GM23338 (cell line): ENCODE measurements around the gene CRAMP1.

Experiments
- CREB1 ChIP-seq: fragments of 250-450 bp; sonication (Bioruptor Pico); IDR thresholded peaks from 2 replicates; pipeline ENCODE4 v1.5.0; 2020; ENCODE audit warnings: low read depth, mild to moderate bottlenecking, moderate library complexity
- EZH2 ChIP-seq: fragments of 200-600 bp; sonication (generic); IDR thresholded peaks from one replicate; pipeline ENCODE4 v1.8.0; 2017; ENCODE audit warnings: antibody characterized with exemption, mild to moderate bottlenecking, low read depth; ENCODE audit not compliant: unreplicated experiment
- EZH2phosphoT487 ChIP-seq: fragments of 200-600 bp; sonication (generic); IDR thresholded peaks from one replicate; pipeline ENCODE4 v1.8.1; 2018; ENCODE audit warnings: antibody characterized with exemption; ENCODE audit not compliant: unreplicated experiment
- JUNB ChIP-seq: IDR thresholded peaks from one replicate; pipeline ENCODE4 v1.6.1; 2016; ENCODE audit warnings: antibody characterized with exemption; ENCODE audit not compliant: unreplicated experiment
- NANOG ChIP-seq: IDR thresholded peaks from 2 replicates; pipeline ENCODE4 v1.6.1; 2016; ENCODE audit warnings: antibody characterized with exemption, borderline replicate concordance
- POLR2AphosphoS5 ChIP-seq: IDR thresholded peaks from 2 replicates; pipeline ENCODE4 v1.6.1; 2016; ENCODE audit warnings: antibody characterized with exemption, low read depth
- STAT1 ChIP-seq: IDR thresholded peaks from one replicate; pipeline ENCODE4 v1.6.1; 2016; ENCODE audit warnings: antibody characterized with exemption; ENCODE audit not compliant: unreplicated experiment
- ZNF114 ChIP-seq: fragments of 250-450 bp; sonication (Bioruptor Pico); IDR thresholded peaks from 2 replicates; pipeline ENCODE4 v1.5.0; 2020; ENCODE audit warnings: mild to moderate bottlenecking, moderate library complexity
- ZNF331 ChIP-seq: fragments of 250-450 bp; sonication (Bioruptor Pico); IDR thresholded peaks from 2 replicates; pipeline ENCODE4 v1.5.0; 2020; ENCODE audit warnings: low read depth, mild to moderate bottlenecking, moderate library complexity
- TF ChIP-seq, protein P1 (sequence below), 2 experiments: fragments of 200-600 bp in 1 of 2; sonication (generic) in 1 of 2; conservative IDR thresholded peaks; 2 replicates each; pipeline versions ENCODE4 v1.5.1 to v1.6.1; 2016 to 2017; ENCODE audit warnings: antibody characterized with exemption in 2 of 2, low read depth in 2 of 2, mild to moderate bottlenecking in 2 of 2, moderate library complexity in 1 of 2
- TF ChIP-seq, protein P2 (sequence below): IDR thresholded peaks from one replicate; pipeline ENCODE4 v1.6.1; 2018; ENCODE audit warnings: antibody characterized with exemption; ENCODE audit not compliant: unreplicated experiment
- TF ChIP-seq, protein P3 (sequence below): fragments of 250-450 bp; sonication (Bioruptor Pico); IDR thresholded peaks from 2 replicates; pipeline ENCODE4 v1.5.0; 2020; ENCODE audit warnings: mild to moderate bottlenecking, moderate library complexity
- TF ChIP-seq, protein P4 (sequence below): IDR thresholded peaks from 2 replicates; pipeline ENCODE4 v1.6.1; 2016; ENCODE audit warnings: antibody characterized with exemption

DNA sequence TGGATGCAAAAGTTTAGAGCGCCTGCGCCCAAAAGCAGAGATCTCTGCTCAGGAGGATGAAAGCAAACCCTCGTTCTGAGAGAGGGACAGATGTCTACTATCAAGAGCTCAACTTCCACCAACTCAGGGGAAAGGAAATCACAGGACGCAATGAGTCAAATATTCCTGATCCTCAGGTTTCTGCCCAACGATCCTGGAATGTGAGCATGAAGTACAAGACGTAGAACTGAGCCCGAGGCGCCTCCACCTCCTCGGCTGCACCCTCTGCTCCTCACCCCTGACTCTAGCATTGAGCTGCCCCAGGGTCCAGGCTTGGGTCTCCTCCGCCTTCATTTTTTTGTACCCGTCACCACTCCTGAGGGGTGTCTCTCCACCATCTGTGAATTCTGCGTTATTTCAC, 15.6 kb upstream of the CRAMP1 start:
- no peak for TF ChIP-seq POLR2AphosphoS5
- TF ChIP-seq, protein P1, sequence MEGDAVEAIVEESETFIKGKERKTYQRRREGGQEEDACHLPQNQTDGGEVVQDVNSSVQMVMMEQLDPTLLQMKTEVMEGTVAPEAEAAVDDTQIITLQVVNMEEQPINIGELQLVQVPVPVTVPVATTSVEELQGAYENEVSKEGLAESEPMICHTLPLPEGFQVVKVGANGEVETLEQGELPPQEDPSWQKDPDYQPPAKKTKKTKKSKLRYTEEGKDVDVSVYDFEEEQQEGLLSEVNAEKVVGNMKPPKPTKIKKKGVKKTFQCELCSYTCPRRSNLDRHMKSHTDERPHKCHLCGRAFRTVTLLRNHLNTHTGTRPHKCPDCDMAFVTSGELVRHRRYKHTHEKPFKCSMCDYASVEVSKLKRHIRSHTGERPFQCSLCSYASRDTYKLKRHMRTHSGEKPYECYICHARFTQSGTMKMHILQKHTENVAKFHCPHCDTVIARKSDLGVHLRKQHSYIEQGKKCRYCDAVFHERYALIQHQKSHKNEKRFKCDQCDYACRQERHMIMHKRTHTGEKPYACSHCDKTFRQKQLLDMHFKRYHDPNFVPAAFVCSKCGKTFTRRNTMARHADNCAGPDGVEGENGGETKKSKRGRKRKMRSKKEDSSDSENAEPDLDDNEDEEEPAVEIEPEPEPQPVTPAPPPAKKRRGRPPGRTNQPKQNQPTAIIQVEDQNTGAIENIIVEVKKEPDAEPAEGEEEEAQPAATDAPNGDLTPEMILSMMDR (conservative IDR thresholded peaks at IDR 0.05; ENCODE audit: low read depth in 2 of 2): no peak
- TF ChIP-seq ZNF331 (CRISPR knock-in tag): no peak
- no peak for TF ChIP-seq EZH2
- no peak for TF ChIP-seq CREB1 (CRISPR knock-in tag)
- no peak for TF ChIP-seq EZH2phosphoT487
- TF ChIP-seq, protein P2, sequence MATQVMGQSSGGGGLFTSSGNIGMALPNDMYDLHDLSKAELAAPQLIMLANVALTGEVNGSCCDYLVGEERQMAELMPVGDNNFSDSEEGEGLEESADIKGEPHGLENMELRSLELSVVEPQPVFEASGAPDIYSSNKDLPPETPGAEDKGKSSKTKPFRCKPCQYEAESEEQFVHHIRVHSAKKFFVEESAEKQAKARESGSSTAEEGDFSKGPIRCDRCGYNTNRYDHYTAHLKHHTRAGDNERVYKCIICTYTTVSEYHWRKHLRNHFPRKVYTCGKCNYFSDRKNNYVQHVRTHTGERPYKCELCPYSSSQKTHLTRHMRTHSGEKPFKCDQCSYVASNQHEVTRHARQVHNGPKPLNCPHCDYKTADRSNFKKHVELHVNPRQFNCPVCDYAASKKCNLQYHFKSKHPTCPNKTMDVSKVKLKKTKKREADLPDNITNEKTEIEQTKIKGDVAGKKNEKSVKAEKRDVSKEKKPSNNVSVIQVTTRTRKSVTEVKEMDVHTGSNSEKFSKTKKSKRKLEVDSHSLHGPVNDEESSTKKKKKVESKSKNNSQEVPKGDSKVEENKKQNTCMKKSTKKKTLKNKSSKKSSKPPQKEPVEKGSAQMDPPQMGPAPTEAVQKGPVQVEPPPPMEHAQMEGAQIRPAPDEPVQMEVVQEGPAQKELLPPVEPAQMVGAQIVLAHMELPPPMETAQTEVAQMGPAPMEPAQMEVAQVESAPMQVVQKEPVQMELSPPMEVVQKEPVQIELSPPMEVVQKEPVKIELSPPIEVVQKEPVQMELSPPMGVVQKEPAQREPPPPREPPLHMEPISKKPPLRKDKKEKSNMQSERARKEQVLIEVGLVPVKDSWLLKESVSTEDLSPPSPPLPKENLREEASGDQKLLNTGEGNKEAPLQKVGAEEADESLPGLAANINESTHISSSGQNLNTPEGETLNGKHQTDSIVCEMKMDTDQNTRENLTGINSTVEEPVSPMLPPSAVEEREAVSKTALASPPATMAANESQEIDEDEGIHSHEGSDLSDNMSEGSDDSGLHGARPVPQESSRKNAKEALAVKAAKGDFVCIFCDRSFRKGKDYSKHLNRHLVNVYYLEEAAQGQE: no peak
- no peak for TF ChIP-seq JUNB
- TF ChIP-seq STAT1: no peak
- TF ChIP-seq, protein P3, sequence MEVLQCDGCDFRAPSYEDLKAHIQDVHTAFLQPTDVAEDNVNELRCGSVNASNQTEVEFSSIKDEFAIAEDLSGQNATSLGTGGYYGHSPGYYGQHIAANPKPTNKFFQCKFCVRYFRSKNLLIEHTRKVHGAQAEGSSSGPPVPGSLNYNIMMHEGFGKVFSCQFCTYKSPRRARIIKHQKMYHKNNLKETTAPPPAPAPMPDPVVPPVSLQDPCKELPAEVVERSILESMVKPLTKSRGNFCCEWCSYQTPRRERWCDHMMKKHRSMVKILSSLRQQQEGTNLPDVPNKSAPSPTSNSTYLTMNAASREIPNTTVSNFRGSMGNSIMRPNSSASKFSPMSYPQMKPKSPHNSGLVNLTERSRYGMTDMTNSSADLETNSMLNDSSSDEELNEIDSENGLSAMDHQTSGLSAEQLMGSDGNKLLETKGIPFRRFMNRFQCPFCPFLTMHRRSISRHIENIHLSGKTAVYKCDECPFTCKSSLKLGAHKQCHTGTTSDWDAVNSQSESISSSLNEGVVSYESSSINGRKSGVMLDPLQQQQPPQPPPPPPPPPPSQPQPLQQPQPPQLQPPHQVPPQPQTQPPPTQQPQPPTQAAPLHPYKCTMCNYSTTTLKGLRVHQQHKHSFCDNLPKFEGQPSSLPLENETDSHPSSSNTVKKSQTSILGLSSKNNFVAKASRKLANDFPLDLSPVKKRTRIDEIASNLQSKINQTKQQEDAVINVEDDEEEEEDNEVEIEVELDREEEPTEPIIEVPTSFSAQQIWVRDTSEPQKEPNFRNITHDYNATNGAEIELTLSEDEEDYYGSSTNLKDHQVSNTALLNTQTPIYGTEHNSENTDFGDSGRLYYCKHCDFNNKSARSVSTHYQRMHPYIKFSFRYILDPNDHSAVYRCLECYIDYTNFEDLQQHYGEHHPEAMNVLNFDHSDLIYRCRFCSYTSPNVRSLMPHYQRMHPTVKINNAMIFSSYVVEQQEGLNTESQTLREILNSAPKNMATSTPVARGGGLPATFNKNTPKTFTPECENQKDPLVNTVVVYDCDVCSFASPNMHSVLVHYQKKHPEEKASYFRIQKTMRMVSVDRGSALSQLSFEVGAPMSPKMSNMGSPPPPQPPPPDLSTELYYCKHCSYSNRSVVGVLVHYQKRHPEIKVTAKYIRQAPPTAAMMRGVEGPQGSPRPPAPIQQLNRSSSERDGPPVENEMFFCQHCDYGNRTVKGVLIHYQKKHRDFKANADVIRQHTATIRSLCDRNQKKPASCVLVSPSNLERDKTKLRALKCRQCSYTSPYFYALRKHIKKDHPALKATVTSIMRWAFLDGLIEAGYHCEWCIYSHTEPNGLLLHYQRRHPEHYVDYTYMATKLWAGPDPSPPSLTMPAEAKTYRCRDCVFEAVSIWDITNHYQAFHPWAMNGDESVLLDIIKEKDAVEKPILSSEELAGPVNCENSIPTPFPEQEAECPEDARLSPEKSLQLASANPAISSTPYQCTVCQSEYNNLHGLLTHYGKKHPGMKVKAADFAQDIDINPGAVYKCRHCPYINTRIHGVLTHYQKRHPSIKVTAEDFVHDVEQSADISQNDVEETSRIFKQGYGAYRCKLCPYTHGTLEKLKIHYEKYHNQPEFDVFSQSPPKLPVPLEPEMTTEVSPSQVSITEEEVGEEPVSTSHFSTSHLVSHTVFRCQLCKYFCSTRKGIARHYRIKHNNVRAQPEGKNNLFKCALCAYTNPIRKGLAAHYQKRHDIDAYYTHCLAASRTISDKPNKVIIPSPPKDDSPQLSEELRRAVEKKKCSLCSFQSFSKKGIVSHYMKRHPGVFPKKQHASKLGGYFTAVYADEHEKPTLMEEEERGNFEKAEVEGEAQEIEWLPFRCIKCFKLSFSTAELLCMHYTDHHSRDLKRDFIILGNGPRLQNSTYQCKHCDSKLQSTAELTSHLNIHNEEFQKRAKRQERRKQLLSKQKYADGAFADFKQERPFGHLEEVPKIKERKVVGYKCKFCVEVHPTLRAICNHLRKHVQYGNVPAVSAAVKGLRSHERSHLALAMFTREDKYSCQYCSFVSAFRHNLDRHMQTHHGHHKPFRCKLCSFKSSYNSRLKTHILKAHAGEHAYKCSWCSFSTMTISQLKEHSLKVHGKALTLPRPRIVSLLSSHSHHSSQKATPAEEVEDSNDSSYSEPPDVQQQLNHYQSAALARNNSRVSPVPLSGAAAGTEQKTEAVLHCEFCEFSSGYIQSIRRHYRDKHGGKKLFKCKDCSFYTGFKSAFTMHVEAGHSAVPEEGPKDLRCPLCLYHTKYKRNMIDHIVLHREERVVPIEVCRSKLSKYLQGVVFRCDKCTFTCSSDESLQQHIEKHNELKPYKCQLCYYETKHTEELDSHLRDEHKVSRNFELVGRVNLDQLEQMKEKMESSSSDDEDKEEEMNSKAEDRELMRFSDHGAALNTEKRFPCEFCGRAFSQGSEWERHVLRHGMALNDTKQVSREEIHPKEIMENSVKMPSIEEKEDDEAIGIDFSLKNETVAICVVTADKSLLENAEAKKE (CRISPR knock-in tag): no peak
- TF ChIP-seq, protein P4, sequence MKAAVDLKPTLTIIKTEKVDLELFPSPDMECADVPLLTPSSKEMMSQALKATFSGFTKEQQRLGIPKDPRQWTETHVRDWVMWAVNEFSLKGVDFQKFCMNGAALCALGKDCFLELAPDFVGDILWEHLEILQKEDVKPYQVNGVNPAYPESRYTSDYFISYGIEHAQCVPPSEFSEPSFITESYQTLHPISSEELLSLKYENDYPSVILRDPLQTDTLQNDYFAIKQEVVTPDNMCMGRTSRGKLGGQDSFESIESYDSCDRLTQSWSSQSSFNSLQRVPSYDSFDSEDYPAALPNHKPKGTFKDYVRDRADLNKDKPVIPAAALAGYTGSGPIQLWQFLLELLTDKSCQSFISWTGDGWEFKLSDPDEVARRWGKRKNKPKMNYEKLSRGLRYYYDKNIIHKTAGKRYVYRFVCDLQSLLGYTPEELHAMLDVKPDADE: no peak
- no peak for TF ChIP-seq NANOG
- TF ChIP-seq ZNF114 (CRISPR knock-in tag): no peak
